Umbilical cord (tissue), 2 donors: ENCODE measurements around the gene CALML5. TPM values are rescaled to one million over a fixed set of nuclear protein-coding genes. Genes with fewer than 3 reads are reported as not detected.
A peak's percentile ranks its signal among the peaks of the same experiment; 100 is the strongest.

Experiments
- DNase-seq: peaks from one replicate; pipeline ENCODE4 v3.0.0-alpha.2; 2015; ENCODE audit warnings: low spot score
- total RNA-seq: library from RNA; depleted of rRNA; stranded (reverse); fragments of >200 nt; gene quantifications from one replicate; pipeline ENCODE4 v1.2.3, GENCODE V29; 2014; ENCODE audit warnings: low replicate concordance; ENCODE audit not compliant: insufficient read depth

Gene CALML5
- total RNA-seq, 1 donor from 2014 or later, result not detected

DNA sequence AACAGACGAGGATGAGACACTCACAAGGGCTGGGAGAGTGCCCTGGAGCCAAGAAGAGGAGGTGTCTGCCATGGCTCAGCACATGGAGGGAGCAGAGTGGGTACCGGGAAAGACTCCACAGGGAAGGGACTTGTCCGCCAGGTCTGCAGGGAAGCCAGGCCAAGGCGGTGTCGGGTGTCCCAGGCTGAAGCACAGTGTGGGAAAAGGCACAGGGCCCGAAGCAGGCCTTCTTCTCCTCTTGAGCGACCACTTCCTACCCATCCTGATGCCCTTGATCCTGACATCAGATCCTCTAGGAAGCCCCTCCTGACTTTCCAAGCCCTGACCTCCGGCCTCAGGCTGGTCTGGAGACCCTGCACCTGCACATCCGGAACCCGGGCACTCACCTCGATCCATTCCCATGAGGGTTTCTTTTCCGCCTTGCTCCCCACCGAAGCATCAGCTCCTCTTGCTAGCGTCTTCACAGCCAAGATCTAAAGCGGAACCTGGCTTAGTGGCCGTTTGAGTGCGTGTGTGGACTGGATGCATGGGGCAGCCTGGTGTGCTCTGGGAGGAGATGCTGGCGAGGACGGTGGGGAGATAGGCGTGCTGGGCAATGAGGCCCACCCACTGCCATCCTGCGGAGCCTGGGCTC is 33.8 kb upstream of the CALML5 start:
- no peak for DNase-seq

DNA sequence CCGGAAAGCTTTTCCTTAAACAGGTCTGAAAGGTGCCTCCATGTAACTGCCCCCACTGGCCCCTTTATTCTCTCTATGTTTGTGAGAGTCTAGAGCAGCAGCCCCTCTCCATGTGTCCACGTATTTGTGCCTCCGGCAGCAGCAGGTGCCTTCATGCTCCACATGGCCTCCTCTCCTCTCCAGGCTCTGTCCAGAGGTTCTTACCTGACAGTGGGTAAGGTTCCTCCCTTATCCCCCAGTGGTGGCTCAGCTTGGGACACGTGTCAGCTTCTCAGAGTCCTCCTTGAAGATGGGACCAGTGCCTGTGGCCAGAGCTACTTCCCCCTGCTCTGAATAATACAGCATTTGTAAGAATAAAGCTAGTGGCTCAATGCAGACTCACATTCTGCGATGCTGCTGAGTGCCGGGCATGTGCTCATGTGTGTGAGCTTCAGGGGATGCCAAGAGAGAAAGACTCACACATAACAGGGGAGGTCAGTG is 33.3 kb upstream of the CALML5 start:
- DNase-seq, result no peak

DNA sequence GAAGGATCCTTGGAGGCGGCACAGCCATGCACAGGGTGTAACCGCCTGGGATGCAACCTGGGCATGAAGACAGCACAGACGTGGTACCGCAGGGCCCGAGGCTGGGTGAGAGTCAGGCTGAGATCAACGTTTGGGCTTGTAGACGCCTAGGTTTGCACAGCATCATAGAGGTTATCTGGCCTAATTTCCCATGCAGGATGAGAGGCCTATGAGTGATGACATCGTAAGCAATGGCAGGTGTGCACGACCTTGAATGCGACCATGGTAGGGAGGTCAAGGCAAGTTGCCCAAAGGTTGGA is 32.9 kb upstream of the CALML5 start:
- no peak for DNase-seq

DNA sequence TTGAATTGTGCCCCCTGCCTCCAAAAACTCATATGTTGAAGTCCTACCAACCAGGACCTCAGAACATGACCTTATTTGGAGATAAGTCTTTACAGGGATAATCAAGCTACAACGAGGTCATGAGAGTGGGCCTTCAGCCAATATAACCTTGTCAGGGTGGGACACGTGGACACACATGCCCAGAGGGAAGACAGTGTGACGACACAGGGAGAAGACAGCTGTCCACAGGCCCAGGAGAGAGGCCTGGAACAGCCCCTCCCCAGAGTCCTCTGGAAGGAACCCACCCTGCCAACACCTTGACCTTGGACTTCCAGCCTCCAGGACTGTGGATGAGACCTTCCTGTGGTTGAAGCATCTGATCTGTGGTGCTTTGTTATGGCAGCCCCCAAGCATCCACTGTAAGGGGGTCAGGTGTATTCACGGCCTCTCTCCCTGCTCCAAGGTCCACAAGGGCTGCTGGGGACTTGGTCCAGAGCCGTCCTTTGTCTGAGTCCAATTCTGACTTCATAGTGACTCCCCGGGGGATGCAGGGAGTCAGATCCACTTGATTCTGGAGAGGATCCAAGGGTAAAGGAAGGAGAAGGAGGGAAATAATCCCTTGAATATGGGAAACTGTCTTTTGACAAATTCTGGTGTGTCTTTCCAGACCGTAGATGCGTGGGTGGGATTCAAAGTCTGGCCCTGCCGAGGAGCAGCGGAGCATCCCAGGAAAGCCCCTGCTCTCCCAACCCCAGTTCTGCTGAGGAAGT is 32.4 kb upstream of the CALML5 start:
- DNase-seq, result no peak

DNA sequence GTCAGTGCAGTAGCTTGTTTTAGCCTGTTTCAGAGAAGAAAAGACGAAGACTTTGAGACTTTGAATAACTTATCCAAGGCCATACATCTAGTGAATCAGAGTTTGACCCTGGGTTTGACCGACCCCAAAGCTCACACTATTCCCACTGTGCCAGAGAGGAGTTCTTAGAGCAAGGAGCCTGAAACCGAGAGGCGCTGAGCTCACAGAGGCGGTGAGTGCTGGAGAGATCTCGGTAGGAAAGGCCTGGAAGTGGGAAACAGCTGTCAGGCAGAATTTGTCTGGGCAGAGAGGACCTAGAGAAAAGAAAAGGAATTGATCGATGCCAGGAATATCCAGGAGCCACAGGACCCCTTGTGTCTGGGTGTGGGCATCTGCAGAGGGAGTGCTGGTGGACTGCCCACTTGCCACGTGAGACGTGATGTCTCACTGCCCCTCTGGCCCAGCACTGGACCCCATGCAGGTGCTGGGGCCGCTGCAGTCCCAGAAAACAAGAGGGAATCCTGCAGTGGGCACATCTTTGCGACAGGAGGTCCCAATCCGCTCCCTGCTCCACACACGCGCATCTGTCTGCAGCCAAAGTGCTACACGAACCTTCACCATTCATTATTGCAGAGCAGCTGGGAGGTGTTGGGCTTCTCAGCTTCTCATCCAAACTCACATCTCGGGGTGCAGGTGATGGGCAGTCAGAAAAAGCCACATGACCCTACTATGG is 31.6 kb upstream of the CALML5 start:
- no peak for DNase-seq

DNA sequence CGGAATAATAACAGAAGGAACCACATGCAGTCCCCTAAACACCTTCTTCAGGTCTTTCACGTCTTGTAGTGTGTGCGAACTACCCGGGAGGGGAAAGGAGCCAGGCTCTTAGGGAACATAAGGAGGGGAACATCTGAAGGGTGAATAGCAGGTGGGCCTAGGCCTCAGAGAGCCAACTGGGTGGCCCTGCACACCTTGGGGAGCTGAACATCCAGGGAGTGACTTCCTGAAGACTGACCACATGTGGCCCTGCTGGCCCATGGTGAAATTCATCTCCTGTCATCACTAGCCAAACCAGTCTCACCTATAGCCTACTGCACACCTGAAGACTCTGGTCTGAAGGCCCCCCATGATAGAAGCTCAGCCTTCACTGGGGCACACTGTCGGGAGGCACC is 31.0 kb upstream of the CALML5 start:
- DNase-seq, result no peak

DNA sequence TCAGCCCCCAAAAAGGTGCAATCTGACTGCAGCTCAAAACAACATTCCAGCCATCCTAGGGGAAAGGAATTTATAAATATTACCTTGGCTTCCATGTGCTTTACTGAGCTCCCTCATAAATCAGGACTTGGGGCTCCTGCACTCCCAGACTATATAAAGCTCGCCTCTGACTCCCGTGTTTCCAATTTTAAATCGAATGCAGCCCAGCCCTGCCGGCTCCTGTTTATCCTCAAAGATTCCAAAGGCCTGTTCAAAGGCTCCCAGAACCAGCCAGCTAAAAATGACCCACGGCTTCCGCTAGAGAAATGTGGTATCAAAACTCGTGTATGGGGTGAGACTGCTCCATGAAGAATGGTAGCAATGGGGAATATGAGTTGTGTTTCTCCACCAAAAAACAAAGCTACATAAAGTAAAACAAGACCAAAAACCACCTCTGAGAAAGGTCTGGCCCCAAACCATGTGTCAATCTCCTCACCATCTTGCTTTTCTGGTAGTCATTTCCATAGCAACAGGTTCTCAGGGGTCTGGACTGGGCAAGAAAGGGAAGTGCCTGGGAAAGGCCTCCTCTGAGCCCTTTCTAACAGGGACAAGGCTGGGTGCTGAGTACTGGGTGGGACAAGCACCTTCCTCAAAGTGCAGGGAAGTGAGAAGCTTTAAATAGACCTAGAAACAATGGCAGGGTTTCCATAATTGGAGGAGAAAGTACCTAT is 30.5 kb upstream of the CALML5 start:
- peak; percentile 54 for DNase-seq

DNA sequence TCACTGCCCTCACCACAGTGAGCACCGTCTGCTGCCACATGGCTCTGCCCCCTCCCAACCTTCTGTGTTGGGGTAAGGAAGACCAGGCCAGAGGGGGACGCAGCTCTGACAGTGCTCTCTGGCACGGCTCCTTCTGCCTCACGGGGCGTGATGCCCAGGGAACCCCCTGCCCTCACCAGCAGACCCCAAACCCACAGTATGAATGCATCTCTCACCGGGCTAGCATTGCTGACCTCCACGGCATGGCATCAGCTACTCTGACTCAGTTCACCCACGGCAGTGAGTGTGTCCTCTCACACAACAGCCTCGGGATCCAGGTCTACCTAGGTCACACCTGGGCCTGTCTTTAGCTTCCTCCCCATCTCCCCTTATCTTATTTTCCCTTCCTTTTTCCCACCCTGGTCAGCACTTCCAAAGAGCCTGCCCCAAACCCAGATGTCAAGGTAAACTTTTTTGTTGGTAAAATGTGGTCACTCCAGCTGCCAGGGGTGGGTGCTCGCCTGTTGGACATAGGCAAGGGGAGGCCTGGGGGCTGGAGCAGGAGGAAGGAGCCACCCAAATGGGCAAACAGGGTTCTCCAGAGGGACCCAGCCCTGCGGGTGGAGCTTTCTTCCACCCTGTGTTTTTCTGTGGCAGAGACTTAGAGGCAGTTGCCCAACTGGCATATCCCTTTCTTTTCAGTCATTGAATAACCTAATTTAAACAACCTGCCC is 29.8 kb upstream of the CALML5 start:
- DNase-seq, result no peak

DNA sequence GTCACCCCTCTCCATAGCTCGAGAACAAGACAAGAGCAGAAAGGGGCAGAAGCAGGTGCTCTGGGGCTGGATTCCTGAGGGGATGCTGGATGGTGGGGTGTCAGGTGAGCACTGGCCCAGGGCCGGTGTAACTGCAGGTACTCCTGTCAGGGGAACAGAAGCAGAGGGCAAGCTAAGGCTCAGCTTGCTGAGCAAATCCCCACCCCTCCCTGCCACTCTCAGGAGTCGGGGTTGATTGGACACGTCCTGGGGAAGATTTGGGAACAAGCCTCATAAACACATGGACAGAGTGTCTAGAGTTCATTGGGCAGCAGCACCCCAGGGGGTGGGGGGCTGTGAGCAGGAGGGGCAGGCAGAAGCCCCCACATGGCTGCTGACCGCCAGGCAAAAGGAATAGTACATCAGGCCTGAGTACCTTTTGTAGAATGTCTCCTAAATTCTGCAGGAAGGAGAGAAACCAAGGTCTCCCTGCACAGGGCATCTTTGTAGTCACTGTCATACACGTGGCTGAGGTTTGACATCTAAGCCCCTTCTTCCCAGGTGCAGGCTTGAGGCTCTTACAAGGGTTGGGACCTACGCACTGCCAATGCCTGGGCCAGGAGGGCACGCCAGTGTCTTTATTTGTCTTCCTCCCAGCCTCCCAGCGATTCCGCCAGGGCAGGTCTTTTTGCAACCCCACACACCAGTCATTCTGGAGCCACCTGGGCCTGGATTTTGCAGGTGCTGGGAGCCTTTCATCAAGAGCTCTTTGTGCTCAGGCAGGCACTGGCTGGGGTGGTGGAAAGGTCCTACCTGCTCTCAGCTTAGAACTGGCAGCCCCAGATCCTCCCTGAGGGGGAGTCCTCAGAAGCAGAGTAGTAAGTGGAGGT is 28.2 kb upstream of the CALML5 start:
- DNase-seq, result no peak

DNA sequence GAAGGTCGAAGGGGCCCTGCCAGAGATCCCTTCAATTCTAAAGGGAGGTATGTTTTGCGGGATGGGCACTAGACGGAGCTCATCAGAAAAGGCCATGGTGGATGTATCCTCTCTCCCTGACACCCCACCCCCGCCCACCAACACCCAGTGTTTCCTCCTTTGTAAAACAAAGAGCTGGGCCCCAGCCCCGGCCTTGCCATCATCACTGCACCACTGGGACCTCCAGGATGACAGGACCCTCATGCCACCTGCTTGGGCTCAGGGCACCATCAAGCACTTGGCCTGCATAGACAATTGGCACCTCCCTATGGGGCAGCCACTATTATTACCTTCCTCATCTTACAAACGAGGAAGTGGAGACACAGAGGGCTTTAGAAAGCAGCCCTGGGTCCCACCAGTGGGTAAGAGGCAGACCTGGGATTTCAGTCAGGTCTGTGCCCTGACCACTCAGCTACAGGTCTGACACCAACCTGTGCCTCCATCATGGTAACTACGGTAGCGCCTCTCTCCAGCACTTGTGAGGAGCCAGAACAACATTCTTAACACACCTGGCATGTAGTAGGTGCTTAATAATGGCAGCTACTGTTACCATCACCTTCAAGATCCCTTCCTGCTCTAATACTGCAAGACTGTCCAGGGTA is 27.4 kb upstream of the CALML5 start:
- DNase-seq, result no peak

DNA sequence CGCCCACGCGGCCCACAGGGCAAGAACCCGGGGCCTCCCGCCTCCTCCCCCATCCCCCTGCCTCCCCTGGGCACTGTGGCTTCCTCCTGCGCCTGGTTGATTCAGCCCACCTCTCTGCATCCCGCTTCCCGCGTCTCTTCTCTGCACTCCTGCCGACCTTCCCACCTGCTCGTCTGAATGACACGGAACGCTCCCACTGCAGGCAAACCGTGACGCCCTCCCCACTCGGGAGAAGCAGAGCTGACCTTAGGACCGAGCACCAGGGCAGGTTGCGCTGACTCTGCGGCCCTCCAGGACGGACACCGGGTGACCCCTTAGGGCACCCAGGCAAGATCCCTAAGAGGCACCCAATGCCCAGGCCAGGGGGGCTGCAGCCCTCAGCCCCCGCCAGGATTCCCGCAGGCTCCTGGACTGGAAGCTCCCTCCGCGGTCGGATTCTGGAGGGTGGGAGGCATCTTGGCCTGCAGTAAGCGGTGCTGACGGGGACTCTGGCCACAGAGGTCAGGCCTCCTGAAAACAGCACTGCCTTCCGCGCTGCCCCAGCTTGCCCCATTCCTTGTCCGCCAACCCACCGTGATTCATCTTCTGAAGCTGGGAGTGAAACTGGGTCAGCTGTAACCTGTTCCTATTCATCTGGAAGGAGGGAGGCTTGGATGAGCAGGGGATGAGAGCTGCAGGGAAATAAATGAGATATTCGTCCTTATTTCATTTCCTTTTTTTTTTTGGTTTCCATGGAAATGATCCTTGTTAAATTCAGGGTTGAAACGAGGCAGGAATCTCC is 26.4 kb upstream of the CALML5 start:
- DNase-seq, result no peak

DNA sequence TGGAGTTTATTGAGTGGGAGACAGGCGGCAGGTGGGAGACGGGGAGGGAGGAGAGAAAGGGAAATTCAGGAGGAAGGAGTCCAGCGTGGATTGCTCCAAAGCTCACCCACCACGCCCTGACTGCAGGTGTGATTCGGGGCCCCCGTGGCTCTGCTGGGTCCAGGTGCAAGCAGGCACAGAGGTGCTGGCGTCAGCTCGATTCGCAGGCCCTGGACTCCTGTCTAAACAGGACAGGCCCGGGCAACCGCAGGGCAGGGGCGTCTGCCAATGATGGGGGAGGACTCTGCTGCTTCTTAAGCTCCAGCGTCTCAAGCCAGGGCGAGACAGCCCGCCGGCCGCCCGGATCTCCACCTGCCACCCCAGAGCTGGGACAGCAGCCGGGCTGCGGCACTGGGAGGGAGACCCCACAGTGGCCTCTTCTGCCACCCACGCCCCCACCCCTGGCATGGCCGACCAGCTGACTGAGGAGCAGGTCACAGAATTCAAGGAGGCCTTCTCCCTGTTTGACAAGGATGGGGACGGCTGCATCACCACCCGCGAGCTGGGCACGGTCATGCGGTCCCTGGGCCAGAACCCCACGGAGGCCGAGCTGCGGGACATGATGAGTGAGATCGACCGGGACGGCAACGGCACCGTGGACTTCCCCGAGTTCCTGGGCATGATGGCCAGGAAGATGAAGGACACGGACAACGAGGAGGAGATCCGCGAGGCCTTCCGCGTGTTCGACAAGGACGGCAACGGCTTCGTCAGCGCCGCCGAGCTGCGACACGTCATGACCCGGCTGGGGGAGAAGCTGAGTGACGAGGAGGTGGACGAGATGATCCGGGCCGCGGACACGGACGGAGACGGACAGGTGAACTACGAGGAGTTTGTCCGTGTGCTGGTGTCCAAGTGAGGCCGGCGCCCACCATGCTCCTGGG is 25.5 kb upstream of the CALML5 start, which contains the start of gene CALML3:
Gene CALML3, plus strand, starts transcription at position 321 of the 920 bp plus-strand sequence. Its CDS starts 125 bp downstream, at position 446.
- no peak for DNase-seq

DNA sequence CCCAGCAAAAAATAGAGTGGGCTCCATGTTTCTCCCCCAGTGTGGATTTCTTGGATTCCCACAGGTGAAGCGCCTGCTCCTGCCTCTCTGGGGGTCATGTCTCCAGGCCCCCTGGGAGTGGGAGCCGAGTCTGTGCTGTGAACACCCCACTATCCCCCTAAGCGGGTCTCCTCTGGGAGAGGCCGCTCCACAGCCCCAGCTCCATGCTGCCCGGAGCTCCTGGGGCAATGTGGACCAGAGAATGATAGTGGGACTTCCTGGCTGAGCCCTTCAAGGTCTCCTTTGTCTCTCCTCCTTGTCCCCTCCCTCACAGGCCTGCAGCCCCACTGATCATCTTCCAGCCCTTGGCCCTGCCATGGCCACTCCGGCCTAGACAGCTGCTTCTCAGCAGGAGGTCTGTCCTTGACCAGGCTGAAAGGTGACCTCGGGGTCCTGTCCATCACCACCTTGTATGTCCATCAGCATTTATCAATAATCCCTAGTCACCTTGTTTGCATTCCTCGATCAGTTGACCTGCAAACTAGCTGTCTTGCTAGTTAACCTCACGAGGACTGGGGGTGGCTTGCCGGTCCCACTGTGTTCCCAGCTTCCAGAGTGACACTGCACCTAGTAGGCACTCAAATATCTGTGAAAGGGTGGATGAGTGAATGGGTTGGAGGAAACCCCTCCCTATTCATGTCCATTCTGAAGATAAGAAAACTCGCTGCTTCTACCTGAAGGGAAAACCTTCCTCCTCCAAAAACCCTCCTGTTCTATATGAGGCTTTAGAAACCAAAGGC is 24.6 kb upstream of the CALML5 start:
- DNase-seq, result no peak

DNA sequence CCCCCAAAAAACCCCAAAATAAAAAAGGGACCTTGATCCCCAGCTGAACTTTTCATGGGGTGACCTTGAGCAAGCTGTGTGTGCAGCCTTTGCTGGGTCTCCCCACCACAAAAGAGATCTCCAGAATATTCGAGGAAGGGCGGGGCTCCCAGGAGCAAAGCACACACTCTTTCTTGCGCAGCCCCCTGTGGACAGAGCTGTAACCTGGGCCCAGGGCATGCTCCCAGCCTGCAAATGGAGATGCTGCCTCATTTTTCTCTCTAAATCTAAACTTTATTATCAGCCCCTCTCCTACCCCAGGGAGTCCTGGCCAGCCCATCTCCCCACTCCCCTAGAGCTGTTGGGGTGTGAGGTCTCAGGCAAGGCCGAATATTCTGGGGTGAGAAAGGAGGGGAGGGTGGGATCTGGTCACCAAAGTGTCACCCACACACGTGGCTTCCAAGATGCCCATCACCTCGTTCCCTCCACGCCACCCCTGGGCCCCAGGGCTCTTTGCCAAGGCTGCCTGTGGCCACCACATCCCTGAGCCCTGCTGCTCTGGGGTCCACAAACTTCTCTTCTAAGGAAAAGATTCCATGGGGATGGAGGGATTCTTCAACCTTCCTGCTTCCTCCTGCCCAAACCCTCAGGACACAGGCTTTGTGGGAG is 23.7 kb upstream of the CALML5 start:
- no peak for DNase-seq

DNA sequence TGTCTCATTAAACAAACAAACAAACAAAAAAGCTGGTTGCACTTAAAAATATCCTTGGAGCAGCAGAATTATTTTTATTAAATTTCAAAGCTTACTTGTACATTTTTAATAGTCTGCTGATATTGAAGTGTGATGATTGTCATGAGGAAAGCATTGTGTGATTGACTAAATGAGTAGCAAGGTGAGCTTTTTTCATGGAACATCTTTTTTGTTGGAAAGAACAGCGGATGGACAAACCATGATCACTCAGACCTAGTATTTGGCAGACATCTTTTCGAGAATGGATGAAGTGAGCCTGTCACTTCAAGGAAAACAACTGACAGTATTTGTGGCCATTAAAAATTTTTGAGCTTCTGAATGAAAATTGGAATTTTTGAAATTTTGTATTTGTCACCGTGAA is 19.7 kb upstream of the CALML5 start:
- DNase-seq, result no peak

DNA sequence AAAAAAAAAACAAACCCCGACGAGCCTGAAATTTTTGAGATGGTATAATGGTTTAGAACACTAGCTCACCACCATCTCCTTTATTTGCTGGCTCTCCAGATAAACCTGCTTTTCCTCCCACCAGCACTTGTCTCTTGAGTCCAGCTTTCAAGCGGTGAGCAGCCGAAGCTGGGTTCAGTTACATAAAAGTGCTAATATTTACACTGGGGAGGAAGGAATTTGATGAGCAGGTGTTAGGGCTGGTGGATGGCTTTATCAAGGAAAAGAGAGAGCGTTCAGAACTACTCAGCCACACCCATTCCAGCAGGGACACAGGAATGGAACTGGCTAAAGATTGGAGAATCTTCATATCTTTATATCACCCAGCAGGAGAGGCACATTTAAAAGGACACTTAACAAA is 18.8 kb upstream of the CALML5 start:
- DNase-seq, result no peak

DNA sequence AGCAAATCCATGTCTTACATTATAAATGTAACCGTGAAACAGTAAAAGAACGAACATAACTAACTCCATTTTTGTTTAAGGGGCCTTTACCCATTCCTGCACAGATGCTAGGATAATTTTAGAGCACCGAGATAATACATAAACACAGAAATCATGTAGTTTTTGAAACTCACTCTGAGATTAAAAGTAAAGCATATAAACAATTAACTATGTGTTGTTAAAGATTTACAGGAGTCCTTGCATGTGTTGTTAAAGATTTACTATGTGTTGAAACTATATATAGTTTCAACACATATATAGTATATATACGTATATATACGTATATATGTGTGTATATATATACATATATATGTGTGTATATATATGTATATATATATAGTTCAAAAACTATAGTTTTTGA is 18.2 kb upstream of the CALML5 start:
- no peak for DNase-seq
